Left ventricle myocardium inferior (tissue), 1 donor: ENCODE measurements around the gene ZNF536. TPM values are rescaled to one million over a fixed set of nuclear protein-coding genes. Genes with fewer than 3 reads are reported as not detected.

Source experiments
- DNase-seq: peaks from one replicate; pipeline ENCODE4 v3.0.0-alpha.2; 2020
- H3K27ac ChIP-seq: fragments of 200-600 bp; replicated peaks from 2 replicates; pipeline ENCODE4 v1.8.0; 2021
- H3K27me3 ChIP-seq: fragments of 200-600 bp; 2 replicates; pipeline ENCODE4 v1.8.0; 2021; ENCODE audit warnings: low read depth
- H3K36me3 ChIP-seq: fragments of 200-600 bp; 2 replicates; pipeline ENCODE4 v1.8.0; 2021
- H3K4me1 ChIP-seq: fragments of 200-600 bp; 2 replicates; pipeline ENCODE4 v1.8.0; 2021
- H3K4me3 ChIP-seq: fragments of 200-600 bp; 2 replicates; pipeline ENCODE4 v1.8.0; 2021; ENCODE audit warnings: mild to moderate bottlenecking, moderate library complexity
- H3K9me3 ChIP-seq: fragments of 200-600 bp; replicated peaks from 2 replicates; pipeline ENCODE4 v1.8.0; 2021
- CTCF ChIP-seq: fragments of 200-600 bp; IDR thresholded peaks from 2 replicates; pipeline ENCODE4 v1.8.0; 2021; ENCODE audit warnings: antibody characterized with exemption, mild to moderate bottlenecking, borderline replicate concordance
- intact Hi-C: fragments of 100-400 bp; cut with micrococcal nuclease; formaldehyde crosslinking; loops from one replicate; pipeline ENCODE4 v1.11.0; 2022
- total RNA-seq: library from RNA; stranded (reverse); fragmentation: NEBNext Ultra II Directional; extraction: Animal tissue kit (Norgen Biotek cat#: 25700); gene quantifications from one replicate; pipeline ENCODE4 v1.2.1, GENCODE V29; 2021
- donor health status: DM: no; HTN: yes; CAD: no; lungs with severe emphysema.

The ZNF536 gene
- total RNA-seq, 1 donor from 2014 or later: 4.0 TPM

GRCh38 chr19:30350692-30351663, 21.2 kb upstream of the ZNF536 start:
- no peak overlapping the region for H3K27ac ChIP-seq
- intact Hi-C loops: no loop called here
- H3K9me3 ChIP-seq: no peaks in the 10 kb centered on the region
- TF ChIP-seq CTCF: no peak
- peaks cover 70% of the 10 kb centered on the region for H3K27me3 ChIP-seq
- H3K36me3 ChIP-seq: no peaks in the 10 kb centered on the region
- no peak for DNase-seq
- H3K4me3 ChIP-seq: no peak overlapping the region
- H3K4me1 ChIP-seq: no peaks in the 10 kb centered on the region

- H3K36me3 ChIP-seq: no peaks in the 10 kb centered on the region
- intact Hi-C loops: no loop called here
- TF ChIP-seq CTCF: no peak
- H3K27ac ChIP-seq: no peak overlapping the region
- DNase-seq: no peak
- H3K4me1 ChIP-seq: no peaks in the 10 kb centered on the region
- peaks cover 74% of the 10 kb centered on the region for H3K27me3 ChIP-seq
- no peaks in the 10 kb centered on the region for H3K9me3 ChIP-seq
- no peak overlapping the region for H3K4me3 ChIP-seq
These were observed 20.4 kb upstream of the ZNF536 start for GRCh38 chr19:30351774-30352173.

- TF ChIP-seq CTCF: no peak
- Histone ChIP-seq H3K36me3 (no peaks in the 10 kb centered on the region), H3K4me1 (no peaks in the 10 kb centered on the region), H3K4me3 (no peak overlapping the region), H3K9me3 (no peaks in the 10 kb centered on the region), H3K27ac (no peak overlapping the region), H3K27me3 (peaks cover 68% of the 10 kb centered on the region)
- DNase-seq: no peak
- intact Hi-C loops: no loop called here
These were observed 18.7 kb upstream of the ZNF536 start for GRCh38 chr19:30353394-30353945.

- Histone ChIP-seq H3K4me1 (no peaks in the 10 kb centered on the region), H3K9me3 (no peaks in the 10 kb centered on the region), H3K27ac (no peak overlapping the region), H3K27me3 (peaks cover 69% of the 10 kb centered on the region), H3K4me3 (no peak overlapping the region), H3K36me3 (no peaks in the 10 kb centered on the region)
- no peak for DNase-seq
- intact Hi-C loops: no loop called here
- TF ChIP-seq CTCF: no peak
These were observed 16.6 kb upstream of the ZNF536 start for GRCh38 chr19:30355586-30355985.

- Histone ChIP-seq H3K27ac (no peak overlapping the region), H3K4me3 (no peak overlapping the region), H3K9me3 (no peaks in the 10 kb centered on the region), H3K27me3 (peaks cover 56% of the 10 kb centered on the region), H3K4me1 (no peaks in the 10 kb centered on the region), H3K36me3 (no peaks in the 10 kb centered on the region)
- TF ChIP-seq CTCF: no peak
- intact Hi-C loops: no loop called here
- no peak for DNase-seq
These were observed 15.1 kb upstream of the ZNF536 start for GRCh38 chr19:30356951-30357579.
